GM12892 (cell line): ENCODE measurements around the gene METTL21A.

Experiments
- POLR2A ChIP-seq: IDR thresholded peaks from 2 replicates; pipeline ENCODE4 v1.6.1; 2011; ENCODE audit warnings: low read depth, low read length, control low read depth
- POLR2AphosphoS5 ChIP-seq: IDR thresholded peaks from 2 replicates; pipeline ENCODE4 v1.6.1; 2011; ENCODE audit warnings: low read depth, low read length, control low read depth

DNA sequence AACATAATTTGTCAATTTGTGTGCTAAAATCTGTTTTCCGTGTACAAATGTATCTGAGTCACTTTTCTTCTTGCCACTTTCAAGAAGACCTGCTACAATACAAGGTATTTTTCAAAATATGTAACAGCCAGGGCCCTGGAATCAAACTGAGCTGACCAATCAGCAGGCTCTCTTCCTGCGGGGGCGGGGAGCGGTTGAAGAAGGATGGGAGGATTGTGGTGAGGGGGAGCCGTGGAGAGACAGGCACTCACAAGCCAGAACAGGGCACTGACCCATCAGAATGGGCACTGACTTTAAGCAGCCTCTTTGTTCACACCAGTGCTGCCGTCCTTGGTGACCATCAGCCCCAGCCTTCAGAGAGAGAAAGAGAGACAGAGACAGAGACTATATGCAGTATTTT lies 45.7 kb upstream of the METTL21A start:
- TF ChIP-seq POLR2AphosphoS5 (no peak), POLR2A (no peak)
